Measurements from ENCODE around the gene IGF2BP3.

DNA sequence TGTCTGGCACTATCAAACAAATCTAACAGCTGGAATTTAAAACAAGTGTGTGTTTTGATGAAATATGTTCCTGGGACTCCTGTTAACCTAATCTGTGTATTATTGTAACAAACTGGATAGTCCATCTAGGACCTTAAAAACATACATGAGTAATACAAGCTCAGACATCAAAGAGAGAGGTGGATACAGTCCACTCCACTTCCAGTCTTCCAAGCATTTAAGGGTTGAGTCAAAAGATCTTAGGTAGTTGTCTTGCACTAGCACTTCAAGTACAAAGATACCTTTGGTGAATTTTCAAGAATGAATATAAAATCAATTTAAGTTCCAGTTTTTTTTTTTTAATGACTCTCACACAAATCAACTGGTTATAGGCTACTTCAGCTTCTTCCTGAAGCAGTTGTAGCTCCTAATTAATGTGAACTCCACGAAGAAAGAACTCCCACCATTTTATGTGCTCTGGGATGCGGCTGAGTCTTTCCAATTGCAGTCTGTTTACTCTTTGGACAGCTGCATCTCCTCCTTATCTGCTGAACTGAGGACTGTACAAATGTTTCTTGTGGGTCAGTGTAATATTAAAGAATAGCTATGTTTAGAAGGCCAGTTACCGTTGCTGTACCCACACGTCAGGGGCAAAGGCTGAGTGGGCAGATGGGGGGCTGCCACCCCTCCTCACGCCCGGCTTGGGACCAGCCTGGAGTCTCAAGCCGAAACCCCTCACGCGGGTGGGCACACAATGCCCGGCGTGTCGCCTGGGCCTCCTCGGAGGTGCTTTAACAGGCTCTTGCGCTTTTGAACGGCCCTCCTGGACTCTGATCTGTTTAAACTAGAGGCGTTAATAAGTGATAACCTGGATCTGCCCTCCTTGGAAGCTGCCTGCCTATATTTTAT is 2.9 kb upstream of the IGF2BP3 start:
- TF ChIP-seq POLR2A (IDR thresholded peaks at IDR 0.05; ENCODE audit: low read depth, low read length) (no peak), CTCF (IDR thresholded peaks at IDR 0.05; ENCODE audit: extremely low read depth in 1 of 2, insufficient read depth in 1 of 2, low read depth in 1 of 2, low read length in 2 of 2) (no peak), EZH2 (IDR thresholded peaks at IDR 0.05; ENCODE audit: borderline replicate concordance, low read depth, low read length, severe bottlenecking) (no peak), POLR2AphosphoS5 (IDR thresholded peaks at IDR 0.05; ENCODE audit: insufficient read depth, low read depth, low read length) (no peak)

Measured in endothelial cell of umbilical vein (primary cell).